ENCODE results near the gene RBM46.
"Not testable (repeated sequence)": the region's sequence is repeated elsewhere in the genome, so short reads cannot be mapped to it uniquely, and the experiment has no call there.

RBM46 gene

DNA sequence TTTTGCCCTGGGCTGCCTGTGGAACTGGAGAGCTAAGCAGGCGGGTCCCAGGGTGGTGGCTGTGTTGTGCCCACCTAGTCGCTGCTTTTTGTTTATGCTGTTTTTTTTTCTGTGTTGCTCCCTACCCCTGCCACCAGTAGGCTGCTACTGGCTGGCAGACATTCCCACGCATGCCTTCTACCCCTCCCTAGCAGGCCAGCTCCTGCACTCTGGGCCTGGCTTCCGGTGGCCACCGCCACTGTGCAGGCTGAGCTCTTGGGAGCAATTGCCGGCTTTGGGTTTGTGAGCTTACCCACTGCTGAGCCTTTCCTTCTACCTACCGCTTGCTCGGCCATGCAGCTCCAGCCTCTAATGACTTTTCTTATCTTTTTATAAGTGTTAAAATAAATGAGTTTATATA is 57.6 kb downstream of the RBM46 start:
- no peak for DNase-seq

DNA sequence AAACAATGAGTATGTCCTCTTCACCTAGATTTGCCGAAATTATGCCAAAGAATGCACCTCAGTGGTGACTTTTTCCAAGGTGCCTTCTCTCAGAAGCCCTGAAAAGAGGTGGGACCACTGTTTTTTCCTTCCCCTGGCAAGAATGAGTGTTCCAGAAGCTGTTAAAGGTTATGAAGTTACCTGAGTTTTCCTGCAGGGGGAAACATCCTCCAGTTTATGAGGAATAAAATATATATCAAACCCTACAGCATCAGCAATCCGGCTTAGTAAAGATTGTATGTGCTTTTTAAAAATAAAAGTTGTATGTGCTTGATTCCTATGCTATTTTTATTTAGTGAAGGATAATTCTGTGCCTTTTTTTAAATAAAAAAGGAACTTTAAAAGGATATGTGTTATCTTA is 73.3 kb downstream of the RBM46 start:
- no peak for DNase-seq

DNA sequence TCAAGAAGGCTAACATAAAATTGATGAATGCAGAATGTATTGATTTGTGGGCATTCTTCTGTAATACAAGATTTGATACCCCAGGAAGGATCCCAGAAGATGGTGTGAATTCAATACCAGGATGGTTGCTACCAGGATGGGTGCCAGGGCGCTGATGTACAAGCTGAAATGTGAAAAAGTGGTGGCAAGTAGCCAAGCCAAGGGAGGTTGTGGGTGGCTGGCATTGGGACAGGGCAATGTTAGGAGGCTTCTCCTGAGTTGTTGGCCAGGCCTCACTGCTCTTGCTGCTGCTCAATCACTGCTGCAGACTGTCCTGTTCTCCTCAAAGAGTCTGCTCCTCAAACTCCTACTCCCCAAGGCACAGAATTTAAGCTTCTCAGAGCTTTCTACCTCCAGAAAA is 77.1 kb downstream of the RBM46 start:
- DNase-seq = no peak

DNA sequence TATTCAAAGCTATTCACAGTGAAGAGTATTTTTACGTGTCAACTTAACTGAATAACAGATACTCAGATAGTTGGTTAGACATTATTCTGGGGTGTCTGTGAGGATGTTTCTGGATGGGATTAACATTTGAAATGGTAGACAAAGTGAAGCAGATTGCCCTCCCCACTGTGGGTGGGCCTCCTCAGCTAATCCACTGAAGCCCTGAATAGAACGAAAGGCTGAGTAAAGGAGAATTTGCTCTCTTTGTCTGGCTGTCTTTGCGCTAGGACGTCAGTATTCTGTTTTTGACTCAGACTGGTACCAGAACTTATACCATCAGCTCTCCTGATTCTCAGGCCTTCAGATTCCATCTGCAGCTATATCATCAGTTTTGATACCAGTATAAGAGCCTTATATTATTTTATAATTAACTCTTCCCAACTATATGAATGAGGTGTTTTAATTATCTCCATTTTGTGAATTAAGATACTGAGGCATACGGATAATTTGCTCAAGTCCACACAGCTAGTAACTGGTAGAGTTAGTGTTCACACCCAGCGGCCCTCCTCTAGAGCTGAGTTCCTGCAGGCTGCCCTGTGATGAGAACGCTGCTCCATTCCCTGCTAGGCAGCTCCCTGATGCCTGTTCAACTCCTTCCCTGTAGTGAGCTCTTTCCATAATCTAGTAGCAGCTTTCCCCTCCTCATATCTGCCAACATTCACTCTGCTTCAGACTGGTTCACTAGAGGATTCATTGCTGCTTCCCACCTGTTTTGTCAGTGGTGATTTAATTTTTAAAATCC is 87.5 kb downstream of the RBM46 start:
- no peak for DNase-seq

DNA sequence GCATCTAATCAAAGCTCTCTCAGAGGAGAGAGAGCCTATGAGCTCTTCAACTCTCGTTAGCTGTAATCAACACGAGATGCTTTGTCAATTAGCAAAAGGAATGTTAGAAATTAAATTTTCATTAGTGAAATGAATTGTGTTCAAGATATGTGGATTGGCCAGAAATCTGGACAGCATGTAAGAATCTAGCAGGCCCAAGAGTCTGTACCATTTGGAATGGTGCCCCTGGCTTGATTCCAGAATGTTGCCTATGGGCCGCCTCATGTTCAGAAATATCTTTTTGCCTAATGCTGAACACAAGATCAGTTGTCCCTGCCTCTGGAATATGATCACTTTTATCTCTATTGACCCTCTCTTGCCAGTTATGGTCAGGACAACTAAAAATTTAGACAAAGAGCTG is 88.2 kb downstream of the RBM46 start:
- DNase-seq = no peak

DNA sequence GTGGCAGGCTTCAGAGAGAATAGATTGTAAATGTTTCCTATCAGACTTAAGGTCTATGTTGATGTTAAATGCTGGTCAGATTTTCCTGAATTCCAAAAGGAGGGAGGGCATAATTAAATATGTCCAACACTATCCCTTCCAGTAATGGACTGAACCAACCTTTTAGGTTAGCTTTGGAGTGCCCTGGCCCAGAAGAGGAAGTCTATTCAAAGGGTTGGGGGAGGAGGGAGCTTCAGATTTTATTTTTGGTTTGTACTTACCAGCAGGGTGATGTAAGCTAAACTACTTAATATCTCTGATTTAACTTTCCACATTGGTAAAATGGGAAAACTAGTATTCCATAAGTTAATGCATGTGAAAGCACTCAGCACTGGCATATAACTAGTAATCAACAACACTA is 91.1 kb downstream of the RBM46 start:
- DNase-seq = no peak

DNA sequence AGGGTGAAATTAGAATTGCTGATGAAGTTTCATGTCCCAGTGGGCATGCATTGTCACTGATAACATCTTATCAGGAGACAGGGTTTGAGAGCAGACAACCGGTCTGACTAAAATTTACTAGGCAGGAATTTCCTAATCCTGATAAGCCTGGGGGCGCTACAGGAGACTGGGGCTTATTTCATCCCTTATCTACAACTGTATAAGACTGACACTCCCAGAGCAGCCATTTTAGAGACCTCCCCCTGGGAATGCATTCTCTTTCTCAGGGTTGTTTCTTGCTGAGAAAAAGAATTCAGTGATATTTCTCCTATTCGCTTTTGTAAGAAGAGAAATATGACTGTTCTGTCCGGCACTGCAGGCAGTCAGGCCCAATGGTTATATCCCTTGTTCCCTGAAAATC is 93.0 kb downstream of the RBM46 start:
- not testable (repeated sequence) for DNase-seq

DNA sequence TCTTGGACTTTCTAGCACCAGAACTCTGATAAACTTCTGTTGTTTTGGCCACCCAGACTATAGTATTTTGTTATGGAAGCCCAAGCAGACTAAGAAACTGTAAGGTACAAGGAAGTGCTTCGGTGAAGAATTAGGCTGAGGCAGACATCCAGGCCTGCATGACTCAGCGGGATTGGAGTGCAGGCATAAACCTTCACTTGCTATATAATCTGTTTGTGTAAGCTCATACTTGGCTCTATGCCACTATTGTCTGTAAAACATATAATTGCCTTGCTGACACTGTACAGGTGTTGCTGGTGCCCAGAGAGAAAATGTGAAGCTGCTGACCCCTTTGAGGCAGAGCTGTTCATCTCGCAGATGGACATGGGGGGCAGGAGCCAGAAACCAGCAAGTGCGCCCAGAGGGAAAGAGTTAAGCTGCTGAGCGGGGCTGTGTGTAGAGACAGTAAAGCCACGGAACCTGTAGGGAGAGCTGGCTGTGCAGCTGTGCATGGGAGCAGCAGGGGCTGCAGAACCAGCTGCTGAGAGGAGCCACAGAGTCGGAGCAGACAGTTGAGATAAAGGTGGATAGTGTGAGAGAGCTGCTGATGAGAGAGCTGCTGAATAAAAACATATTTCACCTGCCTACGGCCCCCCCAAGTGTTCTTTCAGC is 96.2 kb downstream of the RBM46 start:
- no peak for DNase-seq

Measured in CD4-positive, alpha-beta T cell treated with Interleukin-4 for 4 hours (primary cell).